Stomach (tissue), 9 donors: Measurements from ENCODE around the gene GUK1. TPM values are rescaled to one million over a fixed set of nuclear protein-coding genes. Genes with fewer than 3 reads are reported as not detected.
"Not testable (repeated sequence)": the region's sequence is repeated elsewhere in the genome, so short reads cannot be mapped to it uniquely, and the experiment has no call there.

ENCODE experiments used
- DNase-seq, 2 donors: peaks; one replicate each; pipeline versions ENCODE4 v3.0.0 to v3.0.0-alpha.2; 2013 to 2019
- H3K27ac ChIP-seq, 5 donors: fragments of 200-600 bp in 4 of 5; sonication (generic) in 4 of 5; one replicate each; pipeline ENCODE4 v1.5.1; 2013 to 2019; ENCODE audit warnings: mild to moderate bottlenecking in 1 of 5, moderate library complexity in 1 of 5
- H3K27me3 ChIP-seq, 3 donors: fragments of 200-600 bp; sonication (generic); one replicate each; pipeline ENCODE4 v1.5.1; 2017 to 2019; ENCODE audit warnings: mixed run types in 1 of 3
- H3K36me3 ChIP-seq, 4 donors: fragments of 200-600 bp; sonication (generic); 1 replicate in 3 of 4; 2 replicates in 1 of 4; pipeline ENCODE4 v1.5.1; 2016 to 2019
- H3K4me1 ChIP-seq, 4 donors: fragments of 200-600 bp; sonication (generic); one replicate each; pipeline ENCODE4 v1.5.1; 2016 to 2019
- H3K4me3 ChIP-seq, 4 donors: fragments of 200-600 bp; sonication (generic) in 3 of 4; one replicate each; pipeline ENCODE4 v1.5.1; 2016 to 2019; ENCODE audit warnings: mild to moderate bottlenecking in 1 of 4
- H3K9me3 ChIP-seq, 4 donors: fragments of 200-600 bp; sonication (generic); one replicate each; pipeline ENCODE4 v1.5.1; 2016 to 2019
- CTCF ChIP-seq, 7 experiments: fragments of 450-650 bp in 4 of 7; fragments of 200-600 bp in 3 of 7; sonication (generic) in 3 of 7; IDR thresholded peaks; one replicate each; pipeline ENCODE4 v1.5.1; 2016 to 2019; ENCODE audit warnings: antibody characterized with exemption in 7 of 7, control low read depth in 2 of 7, mild to moderate bottlenecking in 1 of 7
- EP300 ChIP-seq: sonication (generic); formaldehyde crosslinking; IDR thresholded peaks from one replicate; pipeline ENCODE4 v1.6.1; 2017; ENCODE audit warnings: antibody characterized with exemption
- POLR2A ChIP-seq, 4 donors: fragments of 450-650 bp; IDR thresholded peaks; one replicate each; pipeline ENCODE4 v1.6.1; 2016; ENCODE audit warnings: antibody characterized with exemption in 4 of 4, control low read depth in 2 of 4, mild to moderate bottlenecking in 1 of 4, moderate library complexity in 1 of 4
- POLR2AphosphoS5 ChIP-seq, 3 donors: sonication (generic); formaldehyde crosslinking; IDR thresholded peaks; one replicate each; pipeline ENCODE4 v1.6.1; 2016; ENCODE audit warnings: antibody characterized with exemption in 3 of 3
- WGBS, 5 donors: extraction: QIAGEN DNeasy Blood & Tissue Kit in 3 of 5; methylation state at CpG; one replicate each; pipeline versions ENCODE4 v1.1.5 to v1.1.7; 2013 to 2018; 5-methylcytosine and 5-hydroxymethylcytosine counted together
- intact Hi-C: fragments of 100-400 bp; cut with DNase I; formaldehyde crosslinking; loops from one replicate; pipeline ENCODE4 v1.15.1; 2023; ENCODE audit warnings: low total_unique reads
- polyA plus RNA-seq, 3 donors: library from polyadenylated mRNA; stranded (reverse); fragments of 200-250 nt; gene quantifications; one replicate each; pipeline ENCODE4 v1.2.3, GENCODE V29; 2013
- total RNA-seq, 5 donors: library from RNA; depleted of rRNA; stranded (reverse); fragments of >200 nt; gene quantifications; one replicate each; pipeline versions ENCODE4 v1.1.0 to v1.2.3, GENCODE V29; 2014 to 2016
- donor health status: healthy with polysubstance abuse.
- donor health status: Bipolar disorder and iron deficiency.
- donor health status: healthy.

The GUK1 gene
- total and polyA plus RNA-seq, 8 donors: 179 to 613 (median 282) TPM

- intact Hi-C loops: no loop called here
- H3K4me3 ChIP-seq: no peak overlapping the region
- DNase-seq: no peak
- H3K4me1 ChIP-seq: peaks cover 0 to 25% (median 16%) of the 10 kb centered on the region in 4 donors
- no peaks in the 10 kb centered on the region for H3K27me3 ChIP-seq
- H3K36me3 ChIP-seq: peaks cover 0 to 30% (median 19%) of the 10 kb centered on the region in 4 donors
- TF ChIP-seq EP300: no peak
- TF ChIP-seq POLR2AphosphoS5 (IDR thresholded peaks at IDR 0.05): no peak
- no peak for TF ChIP-seq POLR2A (IDR thresholded peaks at IDR 0.05)
- no peak for TF ChIP-seq CTCF (IDR thresholded peaks at IDR 0.05)
- no peak overlapping the region for H3K27ac ChIP-seq
- 85 to 90% (median 89%) methylated on average over 7 of the region's 7 CpGs for WGBS, 5 donors
- no peaks in the 10 kb centered on the region for H3K9me3 ChIP-seq
Observed at GRCh38 chr1:228170666-228171065, 30.6 kb downstream of the GUK1 start.

GRCh38 chr1:228171221-228171891 is 31.3 kb downstream of the GUK1 start:
- intact Hi-C loops: no loop called here
- Histone ChIP-seq H3K27me3 (no peaks in the 10 kb centered on the region), H3K9me3 (no peaks in the 10 kb centered on the region), H3K36me3 (peaks cover 0 to 33% (median 25%) of the 10 kb centered on the region in 4 donors), H3K27ac (peak overlapping the region in 1 of 5 donors; percentile 34), H3K4me1 (peaks cover 0 to 28% (median 15%) of the 10 kb centered on the region in 4 donors), H3K4me3 (no peak overlapping the region)
- no peak for DNase-seq
- TF ChIP-seq POLR2A (IDR thresholded peaks at IDR 0.05): no peak
- TF ChIP-seq POLR2AphosphoS5 (IDR thresholded peaks at IDR 0.05): no peak
- no peak for TF ChIP-seq CTCF (IDR thresholded peaks at IDR 0.05)
- TF ChIP-seq EP300: no peak
- WGBS, 5 donors: 76 to 84% (median 76%) methylated on average over 10 of the region's 10 CpGs

GRCh38 chr1:228172591-228173527 is 32.8 kb downstream of the GUK1 start:
- no peaks in the 10 kb centered on the region for H3K27me3 ChIP-seq
- DNase-seq: no peak
- peaks cover 0 to 22% (median 7%) of the 10 kb centered on the region in 4 donors for H3K4me1 ChIP-seq
- H3K4me3 ChIP-seq: no peak overlapping the region
- TF ChIP-seq POLR2A (IDR thresholded peaks at IDR 0.05) (no peak), EP300 (no peak), POLR2AphosphoS5 (IDR thresholded peaks at IDR 0.05) (no peak), CTCF (IDR thresholded peaks at IDR 0.05) (no peak)
- WGBS, 5 donors: 76 to 88% (median 86%) methylated on average over 14 to 21 of the region's 21 CpGs
- intact Hi-C loops: no loop called here
- no peaks in the 10 kb centered on the region for H3K9me3 ChIP-seq
- peaks cover 0 to 41% (median 27%) of the 10 kb centered on the region in 4 donors for H3K36me3 ChIP-seq
- no peak overlapping the region for H3K27ac ChIP-seq

GRCh38 chr1:228173528-228174481 is 33.7 kb downstream of the GUK1 start:
- Histone ChIP-seq H3K27ac (peak overlapping the region in 1 of 5 donors; percentile 73), H3K4me3 (peak overlapping the region in 1 of 4 donors; percentile 16), H3K4me1 (peaks cover 3 to 25% (median 10%) of the 10 kb centered on the region in 4 donors), H3K36me3 (peaks cover 0 to 33% (median 23%) of the 10 kb centered on the region in 4 donors)
- DNase-seq: peak in 1 of 2 donors; percentile 35
- WGBS, 5 donors: 56 to 82% (median 64%) methylated on average over 5 to 33 of the region's 69 CpGs
- H3K9me3 ChIP-seq, H3K27me3 ChIP-seq, intact Hi-C loops: not testable (repeated sequence)
